ENCODE measurements around the gene ZFHX3. TPM values are rescaled to one million over a fixed set of nuclear protein-coding genes. Genes with fewer than 3 reads are reported as not detected.

The ZFHX3 gene
- total and polyA plus RNA-seq, 10 donors: 0.47 to 18.5 (median 11.1) TPM

DNA sequence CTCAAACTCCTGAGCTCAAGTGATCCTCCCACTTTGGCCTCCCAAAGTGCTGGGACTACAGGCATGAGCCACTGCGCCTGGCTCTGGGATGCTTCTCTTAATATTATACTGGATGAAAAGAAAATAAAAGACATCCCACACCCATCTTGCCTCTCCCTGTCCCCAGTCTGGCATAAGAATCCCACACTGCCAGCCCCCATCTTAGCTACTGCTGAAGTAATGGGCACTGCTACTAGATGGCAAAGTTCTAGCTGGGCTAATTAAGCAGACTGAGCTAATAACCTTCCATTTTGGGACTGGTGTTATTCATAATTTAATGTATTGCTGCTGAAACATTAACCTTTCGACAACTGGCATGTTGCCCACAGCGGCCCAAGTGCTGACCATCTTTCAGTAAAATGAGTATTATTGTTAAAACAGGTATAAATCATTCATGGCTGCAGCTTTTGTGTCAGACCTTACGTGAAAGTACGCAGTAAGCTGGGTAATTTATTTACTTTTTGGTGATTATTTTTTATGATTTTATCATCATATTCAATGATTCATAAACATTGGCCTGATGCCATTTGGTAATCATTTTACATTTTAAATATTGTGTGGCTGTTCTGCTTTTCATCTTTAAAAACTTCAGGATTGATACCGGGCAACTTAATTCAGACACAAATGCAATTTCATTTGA is 47.4 kb upstream of the ZFHX3 start:
- no peaks in the 10 kb centered on the region for H3K9me3 ChIP-seq
- H3K36me3 ChIP-seq: no peaks in the 10 kb centered on the region
- H3K27me3 ChIP-seq (replicated peaks in 1 of 7): no peaks in the 10 kb centered on the region
- H3K27ac ChIP-seq: no peak overlapping the region
- DNase-seq: no peak
- intact Hi-C loops (cut with DNase I; ENCODE audit: low total_unique reads): no loop called here
- H3K4me1 ChIP-seq: no peaks in the 10 kb centered on the region
- 92 to 95% (median 93%) methylated on average over 6 of the region's 6 CpGs for WGBS, 5 donors
- TF ChIP-seq POLR2AphosphoS5 (IDR thresholded peaks at IDR 0.05): no peak
- no peak for TF ChIP-seq POLR2A (IDR thresholded peaks at IDR 0.05)
- no peak for TF ChIP-seq CTCF (IDR thresholded peaks at IDR 0.05 in 8 of 11, conservative IDR thresholded peaks at IDR 0.05 in 3 of 11)
- no peak overlapping the region for H3K4me3 ChIP-seq

DNA sequence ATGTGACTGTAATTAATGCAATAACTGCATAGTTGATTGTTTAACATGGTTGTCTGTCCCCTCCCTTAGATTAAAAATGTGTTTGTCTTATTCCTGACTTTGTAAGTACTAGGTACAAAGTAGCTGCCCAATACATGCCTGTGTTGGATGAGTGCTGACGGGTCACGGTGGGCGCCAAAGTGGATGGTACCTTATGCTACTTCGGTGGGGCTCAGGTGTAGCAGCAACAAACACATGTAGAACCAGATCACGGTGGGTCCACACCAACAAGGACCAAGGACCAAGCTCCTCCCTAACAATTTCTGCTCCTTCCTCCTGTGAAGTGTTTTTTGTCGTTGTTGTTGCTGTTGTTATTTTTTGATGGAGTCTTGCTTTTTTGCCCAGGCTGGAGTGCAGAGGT is 46.4 kb upstream of the ZFHX3 start:
- no peak overlapping the region for H3K4me3 ChIP-seq
- intact Hi-C loops (cut with DNase I; ENCODE audit: low total_unique reads): no loop called here
- no peak for DNase-seq
- H3K27ac ChIP-seq: no peak overlapping the region
- WGBS, 5 donors: 90 to 96% (median 94%) methylated on average over 6 of the region's 6 CpGs
- no peaks in the 10 kb centered on the region for H3K4me1 ChIP-seq
- H3K27me3 ChIP-seq (replicated peaks in 1 of 7): no peaks in the 10 kb centered on the region
- H3K9me3 ChIP-seq: no peaks in the 10 kb centered on the region
- no peaks in the 10 kb centered on the region for H3K36me3 ChIP-seq
- TF ChIP-seq POLR2A (IDR thresholded peaks at IDR 0.05) (no peak), CTCF (IDR thresholded peaks at IDR 0.05 in 8 of 11, conservative IDR thresholded peaks at IDR 0.05 in 3 of 11) (no peak), POLR2AphosphoS5 (IDR thresholded peaks at IDR 0.05) (no peak)

GRCh38 chr16:73093146-73094144 is 45.5 kb upstream of the ZFHX3 start:
- Histone ChIP-seq H3K9me3 (no peaks in the 10 kb centered on the region), H3K36me3 (no peaks in the 10 kb centered on the region), H3K27ac (no peak overlapping the region), H3K27me3 (replicated peaks in 1 of 7) (no peaks in the 10 kb centered on the region), H3K4me3 (no peak overlapping the region), H3K4me1 (no peaks in the 10 kb centered on the region)
- DNase-seq: no peak
- WGBS, 5 donors: 85 to 90% (median 89%) methylated on average over 30 to 32 of the region's 32 CpGs
- TF ChIP-seq CTCF (IDR thresholded peaks at IDR 0.05 in 8 of 11, conservative IDR thresholded peaks at IDR 0.05 in 3 of 11) (no peak), POLR2AphosphoS5 (IDR thresholded peaks at IDR 0.05) (no peak), POLR2A (IDR thresholded peaks at IDR 0.05) (no peak)
- intact Hi-C loops (cut with DNase I; ENCODE audit: low total_unique reads): no loop called here

GRCh38 chr16:73092236-73092781 is 44.4 kb upstream of the ZFHX3 start:
- 79 to 80% (median 80%) methylated on average over 16 of the region's 16 CpGs for whole genome bisulfite sequencing, 5 donors
- no peaks in the 10 kb centered on the region for H3K4me1 ChIP-seq
- H3K27ac ChIP-seq: no peak overlapping the region
- intact Hi-C loops (cut with DNase I; ENCODE audit: low total_unique reads): no loop called here
- no peak overlapping the region for H3K4me3 ChIP-seq
- no peak for TF ChIP-seq CTCF (IDR thresholded peaks at IDR 0.05 in 8 of 11, conservative IDR thresholded peaks at IDR 0.05 in 3 of 11)
- no peak for TF ChIP-seq POLR2AphosphoS5 (IDR thresholded peaks at IDR 0.05)
- TF ChIP-seq POLR2A (IDR thresholded peaks at IDR 0.05): no peak
- no peak for DNase-seq
- H3K9me3 ChIP-seq: no peaks in the 10 kb centered on the region
- H3K27me3 ChIP-seq (replicated peaks in 1 of 7): no peaks in the 10 kb centered on the region
- no peaks in the 10 kb centered on the region for H3K36me3 ChIP-seq
